ENCODE data around the gene CNOT10.

Gene CNOT10

GRCh38 chr3:32820971-32821685 is 136.1 kb downstream of the CNOT10 start:
- TF ChIP-seq EP300 (IDR thresholded peaks at IDR 0.05; ENCODE audit: borderline replicate concordance): no peak
- TF ChIP-seq TEAD4 (IDR thresholded peaks at IDR 0.05): no peak
- no peak for TF ChIP-seq YY1 (IDR thresholded peaks at IDR 0.05; ENCODE audit: low read depth)
- no peak for TF ChIP-seq CEBPB (IDR thresholded peaks at IDR 0.05)
- TF ChIP-seq ZBTB7A (IDR thresholded peaks at IDR 0.05; ENCODE audit: low read depth): no peak
- no peak for TF ChIP-seq NFIC (IDR thresholded peaks at IDR 0.05)
- no peak for TF ChIP-seq CREB1 (IDR thresholded peaks at IDR 0.05; ENCODE audit: low read depth)
- TF ChIP-seq REST (IDR thresholded peaks at IDR 0.05; ENCODE audit: low read depth): no peak
- TF ChIP-seq RAD21 (IDR thresholded peaks at IDR 0.05; ENCODE audit: low read depth): no peak
- TF ChIP-seq TAF1 (IDR thresholded peaks at IDR 0.05; ENCODE audit: low read depth): no peak

- no peak for TF ChIP-seq RAD21 (IDR thresholded peaks at IDR 0.05; ENCODE audit: low read depth)
- no peak for TF ChIP-seq FOXM1 (IDR thresholded peaks at IDR 0.05; ENCODE audit: borderline replicate concordance, low read depth)
- TF ChIP-seq EGR1 (IDR thresholded peaks at IDR 0.05): no peak
- no peak for TF ChIP-seq TAF1 (IDR thresholded peaks at IDR 0.05; ENCODE audit: low read depth)
- TF ChIP-seq TCF12 (IDR thresholded peaks at IDR 0.05; ENCODE audit: low read depth): no peak
- no peak for TF ChIP-seq YY1 (IDR thresholded peaks at IDR 0.05; ENCODE audit: low read depth)
- TF ChIP-seq TEAD4 (IDR thresholded peaks at IDR 0.05): no peak
- TF ChIP-seq EP300 (IDR thresholded peaks at IDR 0.05; ENCODE audit: borderline replicate concordance): no peak
Observed at GRCh38 chr3:32821686-32822296, 136.8 kb downstream of the CNOT10 start.

GRCh38 chr3:32822609-32823498 is 137.9 kb downstream of the CNOT10 start:
- TF ChIP-seq MAX (IDR thresholded peaks at IDR 0.05) (no peak), YY1 (IDR thresholded peaks at IDR 0.05; ENCODE audit: low read depth) (no peak), TAF1 (IDR thresholded peaks at IDR 0.05; ENCODE audit: low read depth) (no peak), NFIC (IDR thresholded peaks at IDR 0.05) (no peak)
